ENCODE data around the gene PPP5C. TPM values are rescaled to one million over a fixed set of nuclear protein-coding genes. Genes with fewer than 3 reads are reported as not detected.

The PPP5C gene
- total and polyA plus RNA-seq, 2 of the 8 experiments (the other 6 are each of a cell fraction or from before 2014, with no cell fraction given), result 112 to 156 TPM

DNA sequence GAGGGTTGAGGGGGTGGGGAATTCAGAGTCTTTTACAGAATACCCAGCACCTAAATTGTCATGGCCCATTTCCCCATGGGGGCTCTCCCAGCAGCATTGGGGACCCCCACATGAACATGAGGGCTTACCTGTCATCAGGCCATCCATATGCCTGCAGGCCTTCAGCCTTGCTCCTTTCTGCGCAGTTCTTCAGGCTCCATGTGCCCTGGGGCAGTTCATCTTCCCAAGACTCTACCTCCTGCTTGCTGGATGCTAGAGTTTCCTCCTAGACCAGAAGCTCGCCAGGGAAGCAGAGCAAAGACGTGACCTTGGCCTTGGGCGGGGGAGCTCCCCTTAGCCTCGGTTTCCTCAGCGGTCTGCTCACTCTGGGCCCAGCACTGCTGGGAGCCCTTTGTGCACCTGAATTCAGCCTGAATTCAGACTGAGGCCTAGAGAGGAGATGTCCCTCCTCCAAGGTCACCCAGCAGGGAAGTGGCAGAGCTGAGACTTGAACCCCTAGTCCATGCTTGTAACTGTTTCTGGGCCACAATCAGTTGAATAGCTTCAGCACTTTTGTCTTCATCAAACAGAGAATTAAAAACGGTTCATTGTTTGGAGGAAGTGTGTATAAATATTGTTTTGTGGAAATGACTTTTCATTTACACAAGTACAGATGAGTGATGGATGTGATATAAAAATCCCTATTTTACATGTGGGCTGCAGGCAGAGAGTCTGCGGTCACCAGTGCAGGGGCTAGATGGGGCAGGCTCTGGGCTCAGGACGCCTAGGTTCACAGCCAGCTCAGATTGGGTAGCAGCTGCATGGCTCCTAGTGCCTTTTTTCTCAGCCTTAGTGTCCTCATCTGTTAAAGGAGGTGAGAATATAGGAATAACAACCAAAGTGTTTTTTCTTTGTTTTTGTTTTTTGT, 9.5 kb downstream of the PPP5C start:
- no peaks in the 10 kb centered on the region for H3K23me2 ChIP-seq (ENCODE audit: low read depth, low read length)
- ChIA-PET CTCF (ENCODE audit: partially characterized antibody) (interaction anchor here (0.6 to 4.8 kb wide), 5 partner anchors 9 to 212 kb away, joined by 3 to 23 read pairs (median 11); partner anchors contain the start of gene PPP5C), POLR2A (ENCODE audit: partially characterized antibody) (interaction anchor here (0.6 to 1.1 kb wide), 4 partner anchors 13 to 36 kb away, joined by 3 to 5 read pairs (median 3); no protein-coding TSS in a partner anchor)
- no peak overlapping the region for H4K5ac ChIP-seq (ENCODE audit: insufficient read length, low read depth, low read length)
- H3K23ac ChIP-seq (ENCODE audit: insufficient read length), result no peak overlapping the region
- no peaks in the 10 kb centered on the region for H3K9me3 ChIP-seq (ENCODE audit: insufficient read depth in 2 of 2, low read depth in 1 of 2, low read length in 1 of 2)
- WGBS, 2 experiments (ENCODE audit: extremely low coverage in 1 of 2, insufficient coverage in 1 of 2, insufficient read length in 1 of 2, insufficient replicate concordance in 2 of 2, low coverage in 1 of 2, low lambda C conversion rate in 2 of 2, missing lambda C conversion rate in 1 of 2), result 85% methylated on average over 9 of the region's 9 CpGs; no CpG with 5 or more reads in 1 of the 2 experiments
- H3K79me2 ChIP-seq (ENCODE audit: control insufficient read depth in 1 of 2, insufficient read depth in 2 of 2, low read length in 2 of 2), result peaks cover 0 to 47% of the 10 kb centered on the region in 2 experiments; a peak in 3 of 4 replicates
- H3K14ac ChIP-seq (ENCODE audit: insufficient read length), result no peak overlapping the region
- no peak overlapping the region for H3K4ac ChIP-seq (replicated peaks; ENCODE audit: insufficient read length, low read depth, low read length)
- H2BK15ac ChIP-seq (ENCODE audit: low read length), result no peak overlapping the region
- DNase-seq (ENCODE audit: low read depth in 1 of 2, low spot score in 2 of 2) (no peak), FAIRE-seq (no peak)
- H2AK5ac ChIP-seq (ENCODE audit: low read depth, low read length), result no peak overlapping the region
- H2BK20ac ChIP-seq (ENCODE audit: low read length), result no peak overlapping the region
- H3K9ac ChIP-seq (replicated peaks in 1 of 4; ENCODE audit: extremely low read depth in 1 of 4, low read depth in 3 of 4, low read length in 3 of 4), result no peak overlapping the region
- H3K79me1 ChIP-seq (ENCODE audit: low read depth, low read length), result peaks cover 24% of the 10 kb centered on the region
- H4K8ac ChIP-seq (ENCODE audit: extremely low read depth, insufficient read depth, low read length), result no peak overlapping the region; the same call in 1 of the 2 replicates
- H3K27me3 ChIP-seq (replicated peaks in 1 of 4; ENCODE audit: control insufficient read depth in 3 of 4, extremely low read depth in 1 of 4, insufficient read depth in 3 of 4, low read length in 3 of 4), result no peaks in the 10 kb centered on the region
- H2AFZ ChIP-seq (ENCODE audit: low read length), result no peak overlapping the region
- no peak overlapping the region for H3K27ac ChIP-seq (ENCODE audit: low read depth, low read length)
- peaks cover 12 to 18% of the 10 kb centered on the region in 2 experiments for H4K20me1 ChIP-seq (replicated peaks in 1 of 2; ENCODE audit: control insufficient read depth in 1 of 2, insufficient read depth in 2 of 2, low read length in 2 of 2)
- peaks cover 0 to 1% (median 0%) of the 10 kb centered on the region in 4 experiments; a peak in 2 of 7 replicates for H3K4me1 ChIP-seq (replicated peaks in 1 of 4; ENCODE audit: control insufficient read depth in 3 of 4, insufficient read depth in 4 of 4, low read length in 3 of 4)
- H3K56ac ChIP-seq (replicated peaks; ENCODE audit: insufficient read length, low read depth, low read length), result no peak overlapping the region
- H3K4me3 ChIP-seq (ENCODE audit: extremely low read depth in 1 of 4, insufficient read depth in 2 of 4, low read depth in 3 of 4, low read length in 4 of 4), result no peak overlapping the region
- H2BK5ac ChIP-seq (ENCODE audit: low read depth, low read length), result no peak overlapping the region
- no peak overlapping the region for H2BK12ac ChIP-seq (ENCODE audit: low read depth, low read length)
- H3K4me2 ChIP-seq (ENCODE audit: insufficient read depth in 1 of 2, low read depth in 2 of 2, low read length in 2 of 2), result no peak overlapping the region
- no peak overlapping the region for H4K91ac ChIP-seq (replicated peaks; ENCODE audit: insufficient read length, low read length)
- H2BK120ac ChIP-seq (replicated peaks; ENCODE audit: low read depth, low read length), result no peak overlapping the region
- no peak overlapping the region for H3K18ac ChIP-seq (ENCODE audit: extremely low read depth, low read length)
- peaks cover 22 to 38% (median 29%) of the 10 kb centered on the region in 4 experiments; a peak in 7 of 8 replicates for H3K36me3 ChIP-seq (ENCODE audit: control insufficient read depth in 2 of 4, insufficient read depth in 4 of 4, low read length in 3 of 4)
- no peak for TF ChIP-seq NANOG (IDR thresholded peaks at IDR 0.05; ENCODE audit: insufficient read depth, low read depth, low read length, poor library complexity, severe bottlenecking)
- TF ChIP-seq TBP (IDR thresholded peaks at IDR 0.05; ENCODE audit: low read depth, low read length), result no peak
- no peak for TF ChIP-seq SAP30 (IDR thresholded peaks at IDR 0.05; ENCODE audit: insufficient read depth, insufficient replicate concordance, low read length)
- TF ChIP-seq ATF2 (IDR thresholded peaks at IDR 0.05; ENCODE audit: low read length), result no peak
- no peak for TF ChIP-seq BRCA1 (IDR thresholded peaks at IDR 0.05; ENCODE audit: low read depth, low read length)
- no peak for TF ChIP-seq SUZ12 (IDR thresholded peaks at IDR 0.05; ENCODE audit: low read length)

All from H1 (cell line).